Umbilical cord (tissue), 2 donors: ENCODE data around the gene FLRT1. TPM values are rescaled to one million over a fixed set of nuclear protein-coding genes. Genes with fewer than 3 reads are reported as not detected.
A peak's percentile ranks its signal among the peaks of the same experiment; 100 is the strongest.

Source experiments
- DNase-seq: peaks from one replicate; pipeline ENCODE4 v3.0.0-alpha.2; 2015; ENCODE audit warnings: low spot score
- total RNA-seq: library from RNA; depleted of rRNA; stranded (reverse); fragments of >200 nt; gene quantifications from one replicate; pipeline ENCODE4 v1.2.3, GENCODE V29; 2014; ENCODE audit warnings: low replicate concordance; ENCODE audit not compliant: insufficient read depth

Gene FLRT1
- total RNA-seq, 1 donor from 2014 or later: 0.48 TPM

DNA sequence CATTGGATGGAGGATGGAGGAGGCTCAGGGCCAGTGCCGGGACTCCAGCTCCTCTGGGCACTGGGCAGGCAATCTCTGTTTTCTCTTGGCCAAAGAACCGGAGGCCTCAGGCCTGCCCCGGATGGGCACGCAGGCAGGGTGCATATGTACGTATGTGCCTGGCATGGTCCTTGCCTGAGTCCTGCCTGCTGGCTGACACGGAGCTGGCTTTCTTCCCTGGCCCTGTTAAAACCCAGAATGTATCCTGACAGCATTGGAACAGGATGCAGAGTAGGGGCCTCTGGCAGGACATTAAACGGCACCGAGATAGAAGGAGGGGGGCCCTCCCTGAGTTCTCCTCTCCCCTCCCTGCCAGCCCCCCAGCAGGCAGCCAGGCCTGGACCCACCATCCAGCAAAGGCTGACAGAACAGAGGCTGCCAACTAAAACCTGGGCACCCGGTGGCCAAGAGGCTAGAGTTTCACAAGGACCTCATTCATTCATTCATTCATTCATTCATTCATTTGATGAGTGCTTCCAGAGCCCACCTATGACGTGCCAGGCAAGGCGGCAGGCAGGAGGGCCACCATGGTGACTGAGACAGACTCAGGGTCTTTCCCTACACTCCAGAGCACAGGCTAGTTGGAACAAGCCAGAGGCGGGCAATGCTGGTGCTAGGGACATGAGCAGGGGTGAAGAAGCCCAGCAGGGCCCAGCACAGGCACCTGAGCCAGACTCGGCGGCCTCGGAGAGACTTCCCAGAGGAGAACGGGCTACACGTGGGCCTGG, 28.8 kb downstream of the FLRT1 start:
- DNase-seq: peak; percentile 47

DNA sequence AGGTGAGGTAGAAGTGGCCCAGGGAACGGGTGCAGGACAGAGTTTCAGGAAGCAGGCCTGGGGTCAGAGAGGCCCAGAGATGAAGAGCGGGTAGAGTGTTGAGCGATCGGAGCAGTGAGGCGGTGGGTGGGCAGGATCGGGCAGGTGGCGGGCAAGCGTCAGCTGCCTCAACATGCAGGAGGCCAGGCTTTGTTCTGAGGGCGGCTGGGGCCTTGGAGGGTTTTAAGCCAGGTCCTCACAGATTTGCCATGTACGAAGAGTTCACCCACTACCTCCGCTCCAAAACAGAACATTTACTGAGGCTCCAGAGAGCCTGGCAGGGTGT, 29.4 kb downstream of the FLRT1 start:
- no peak for DNase-seq

DNA sequence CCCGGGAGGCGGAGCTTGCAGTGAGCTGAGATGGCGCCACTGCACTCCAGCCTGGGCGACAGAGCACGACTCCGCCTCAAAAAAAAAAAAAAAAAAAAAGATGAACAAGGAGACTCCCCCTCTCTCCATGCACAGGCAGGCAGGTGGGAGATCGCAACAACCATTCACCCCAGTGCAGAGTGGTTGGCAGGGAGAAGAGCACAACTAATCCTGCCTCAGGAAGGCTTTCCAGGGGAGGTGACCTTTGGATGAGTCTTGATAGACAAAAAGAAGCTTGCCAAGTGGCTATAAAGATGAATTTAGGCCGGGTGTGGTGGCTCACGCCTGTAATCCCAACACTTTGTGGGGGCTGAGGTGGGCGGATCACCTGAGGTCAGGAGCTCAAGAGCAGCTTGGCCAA, 30.0 kb downstream of the FLRT1 start:
- no peak for DNase-seq

DNA sequence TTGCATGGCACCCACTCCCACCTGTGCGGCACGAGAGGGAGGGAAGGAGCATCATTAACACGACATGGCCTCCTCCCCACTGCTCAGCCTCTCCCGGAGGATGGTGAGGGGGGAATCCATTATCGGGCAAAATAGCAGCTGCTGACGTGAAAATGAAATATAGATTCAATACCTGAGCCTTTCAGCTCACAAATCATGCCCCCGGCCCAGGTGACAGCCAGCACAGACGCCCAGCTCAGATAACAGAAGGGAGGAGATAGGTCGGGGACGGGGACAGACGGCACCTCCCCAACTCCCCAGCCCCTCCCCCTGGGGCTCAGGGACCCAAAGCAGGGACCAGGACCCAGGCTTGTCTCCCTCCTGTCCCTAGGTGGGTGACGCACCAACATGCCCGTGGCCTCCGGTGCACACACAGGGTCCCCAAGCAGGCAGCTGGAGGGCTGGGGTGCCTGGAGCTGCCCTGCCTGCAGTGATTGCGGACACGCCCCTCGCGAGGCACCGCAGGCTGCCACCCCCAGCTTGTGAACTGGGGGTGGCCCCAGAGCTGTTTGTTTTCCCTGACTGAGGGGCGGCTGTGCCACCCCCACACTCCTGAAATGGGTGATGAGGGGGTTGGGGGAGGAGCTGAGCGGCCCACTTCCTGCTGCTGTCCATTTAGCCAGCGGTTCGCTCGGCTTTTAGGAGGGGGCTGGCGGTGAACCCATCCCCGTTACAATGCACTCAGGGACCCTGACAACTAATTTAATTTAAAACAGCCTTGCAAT, 31.7 kb downstream of the FLRT1 start:
- DNase-seq: no peak

DNA sequence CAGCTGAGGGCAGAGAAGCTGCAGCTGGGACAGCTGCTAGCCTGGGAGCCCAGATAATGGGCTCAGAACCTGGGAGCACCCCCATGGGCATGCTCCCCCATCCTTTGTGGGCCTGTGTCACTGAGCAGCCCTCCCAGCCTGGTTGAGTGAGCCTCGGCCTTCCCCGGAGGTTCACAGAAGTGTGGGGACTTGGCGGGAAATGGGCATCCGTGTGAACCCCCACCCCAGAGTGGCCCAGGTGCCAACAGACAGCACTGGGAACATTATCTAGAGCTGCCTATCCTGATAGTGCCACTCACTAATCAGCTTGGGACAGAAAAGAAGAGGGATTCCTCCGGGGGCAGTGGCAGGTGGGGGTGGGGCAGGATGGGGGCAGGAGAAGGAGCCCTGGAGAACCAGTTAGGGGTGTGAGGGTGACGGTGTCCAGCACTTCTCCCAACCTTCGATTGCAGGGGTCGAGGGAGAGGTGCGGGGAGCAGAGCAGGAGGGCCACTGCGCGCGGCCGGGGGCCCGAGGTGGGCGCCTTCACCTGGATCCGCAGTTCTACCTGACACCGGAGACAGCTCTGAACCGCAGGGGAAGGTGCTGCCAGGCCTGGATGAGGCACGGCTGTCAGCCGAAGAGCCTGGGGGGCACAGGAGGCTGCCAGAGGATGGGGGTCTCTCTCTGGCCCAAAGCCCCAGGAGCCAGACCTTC, 33.1 kb downstream of the FLRT1 start:
- DNase-seq: no peak

DNA sequence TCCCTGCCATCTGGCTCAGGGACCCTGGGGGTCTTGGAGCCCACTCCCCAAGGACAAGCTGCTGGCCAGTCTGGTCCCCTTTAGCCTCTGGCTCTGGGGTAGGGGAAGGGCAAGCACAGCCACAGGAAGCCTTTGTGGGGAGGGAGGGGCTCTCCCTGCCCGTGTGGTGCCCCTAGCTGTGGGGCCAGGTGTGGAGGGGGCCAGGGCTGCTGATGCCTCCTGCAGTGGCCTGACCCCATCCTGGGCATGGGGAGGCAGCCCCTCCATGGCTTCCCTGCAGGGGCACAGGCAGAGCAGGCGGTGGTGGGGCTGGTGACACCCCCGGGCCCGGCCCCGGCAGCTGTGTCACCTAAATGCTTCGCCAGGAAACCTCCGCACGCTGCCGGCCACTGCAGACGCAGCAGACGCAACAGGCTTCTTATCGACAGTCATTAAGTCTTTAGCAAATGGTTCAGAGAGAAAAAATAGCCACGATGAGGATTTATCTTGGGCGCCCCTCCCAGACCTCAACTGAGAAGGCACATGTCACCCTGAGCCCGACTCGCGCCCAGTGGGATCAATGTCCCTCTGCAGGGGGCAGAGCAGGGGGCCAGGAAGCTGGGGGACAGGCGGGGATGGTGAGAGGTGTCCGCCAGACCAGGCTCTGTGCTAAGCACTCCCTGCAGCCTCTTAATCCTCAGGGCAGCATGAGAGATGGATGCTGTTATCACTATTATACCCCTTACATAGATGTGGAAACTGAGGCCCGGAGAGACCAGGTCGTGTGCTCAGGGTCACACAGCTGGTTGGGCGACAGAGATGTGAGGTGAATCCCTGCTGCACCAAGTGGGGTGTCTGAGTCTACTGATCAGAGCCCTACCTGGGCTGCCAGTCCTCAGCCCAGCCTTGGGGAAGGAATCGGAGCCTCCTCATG, 33.9 kb downstream of the FLRT1 start:
- DNase-seq: no peak

DNA sequence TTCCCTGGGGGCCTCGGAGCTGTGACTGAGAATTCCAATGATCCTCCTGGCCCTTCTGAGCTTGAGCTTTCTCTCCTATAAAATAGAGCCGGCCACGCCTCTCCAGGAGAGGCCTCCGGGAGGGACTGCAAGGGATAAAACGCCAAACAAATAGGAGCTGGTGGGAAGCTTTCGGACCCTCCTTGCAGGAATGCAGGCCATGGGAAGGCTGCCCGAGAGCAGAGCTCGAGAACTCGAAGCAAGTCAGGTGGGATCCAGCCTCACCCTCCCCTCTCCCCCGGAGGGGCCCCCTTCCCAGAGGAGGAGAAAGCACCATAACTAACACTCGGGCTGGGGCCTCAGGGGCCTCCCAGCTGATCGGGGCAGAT, 34.6 kb downstream of the FLRT1 start:
- DNase-seq: peak; percentile 84

DNA sequence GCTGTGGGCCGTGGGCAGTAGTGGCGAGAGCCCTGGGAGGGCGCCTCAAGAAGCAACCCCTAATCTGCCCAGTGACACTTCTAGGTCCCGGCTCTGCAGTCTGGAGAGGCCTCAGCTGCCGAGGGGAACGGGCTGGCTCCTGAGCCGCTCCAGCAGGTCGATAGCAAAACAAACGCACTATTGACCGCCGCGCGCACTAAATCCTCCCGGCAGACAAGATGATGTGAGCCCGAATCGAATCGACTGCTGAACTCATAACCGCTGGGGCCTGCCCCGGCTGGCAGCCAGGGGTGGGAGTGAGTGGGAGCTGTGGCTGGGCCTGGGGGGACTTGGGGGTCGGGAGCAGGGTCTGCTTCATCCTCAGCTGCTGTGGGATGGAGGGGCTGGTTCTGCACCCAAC, 36.1 kb downstream of the FLRT1 start:
- no peak for DNase-seq

DNA sequence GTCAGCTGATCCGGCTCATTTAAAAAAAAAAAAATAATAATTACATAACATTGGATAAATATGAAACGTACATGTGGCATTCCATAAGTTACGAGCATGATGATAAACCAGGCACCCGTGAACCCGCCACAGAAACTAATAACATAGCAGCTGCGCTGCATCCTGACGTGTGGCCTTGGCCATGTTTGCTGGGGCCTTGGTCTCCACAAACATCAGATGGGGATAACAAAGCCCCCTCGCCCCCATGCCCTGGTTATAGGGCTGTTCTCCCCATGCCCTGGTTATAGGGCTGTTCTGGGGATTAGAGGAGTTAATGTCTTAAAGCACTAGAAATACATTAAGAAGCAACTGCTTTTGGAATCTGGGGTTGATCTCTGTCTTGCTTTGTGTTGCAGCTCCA, 36.7 kb downstream of the FLRT1 start:
- no peak for DNase-seq

DNA sequence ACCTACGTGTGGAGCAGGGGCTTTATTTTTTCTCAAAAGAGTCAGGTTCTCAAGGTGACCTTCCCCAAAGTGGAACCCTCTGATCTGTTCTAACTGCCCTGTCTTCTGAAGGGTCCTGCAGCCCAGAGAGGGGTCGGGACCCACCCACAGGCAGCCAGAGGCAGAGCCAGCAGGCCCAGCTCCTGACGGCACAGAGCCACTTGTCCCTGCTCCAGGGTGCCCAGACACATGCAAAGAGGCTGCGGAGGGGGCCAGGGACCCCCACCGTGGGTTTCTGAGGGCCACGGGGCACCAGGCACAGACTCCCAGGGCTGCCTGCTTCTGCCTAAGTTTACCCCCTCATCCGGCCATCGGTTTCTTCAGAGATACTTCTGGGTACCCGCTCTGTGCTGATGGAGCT, 37.1 kb downstream of the FLRT1 start:
- no peak for DNase-seq

DNA sequence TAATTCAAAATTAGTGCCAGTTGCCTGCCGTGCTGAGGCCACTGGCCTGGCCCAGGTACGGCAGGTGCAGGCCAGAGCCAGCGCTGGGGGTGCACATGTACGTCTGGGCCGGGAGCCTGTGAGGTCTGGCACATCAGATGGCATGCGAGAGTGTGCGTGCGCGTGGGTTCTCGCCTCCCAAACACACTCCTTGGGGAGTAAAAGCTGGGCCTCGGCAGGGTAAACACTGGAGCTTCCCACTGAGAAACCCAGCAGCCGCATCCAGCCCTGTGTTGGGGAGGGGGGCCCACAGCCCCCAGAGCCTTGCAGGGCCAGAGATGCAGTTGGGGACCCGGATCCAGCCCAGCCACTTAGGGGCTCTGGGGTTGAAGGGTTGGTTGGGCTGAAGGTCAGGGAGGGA, 37.8 kb downstream of the FLRT1 start:
- DNase-seq: no peak

DNA sequence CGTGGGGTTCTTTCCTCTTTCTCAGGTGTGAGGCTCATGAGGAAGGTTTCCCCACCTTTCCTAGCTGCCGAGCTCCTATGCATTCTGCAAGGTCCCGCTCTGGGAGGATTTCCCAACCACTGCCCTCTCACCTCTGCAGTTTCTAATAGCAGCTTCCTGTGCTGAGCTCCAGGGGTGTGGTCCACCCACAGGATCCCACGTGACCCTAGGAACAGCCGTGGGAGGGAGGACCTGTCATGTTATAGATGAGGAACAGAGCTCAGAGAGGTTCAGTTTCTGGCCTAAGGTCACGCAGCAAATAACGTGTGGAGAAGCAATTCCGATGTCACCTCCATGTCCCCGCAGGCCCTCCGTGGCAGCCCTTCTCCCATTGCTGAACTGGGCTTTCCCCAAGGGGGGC, 38.5 kb downstream of the FLRT1 start:
- DNase-seq: no peak

DNA sequence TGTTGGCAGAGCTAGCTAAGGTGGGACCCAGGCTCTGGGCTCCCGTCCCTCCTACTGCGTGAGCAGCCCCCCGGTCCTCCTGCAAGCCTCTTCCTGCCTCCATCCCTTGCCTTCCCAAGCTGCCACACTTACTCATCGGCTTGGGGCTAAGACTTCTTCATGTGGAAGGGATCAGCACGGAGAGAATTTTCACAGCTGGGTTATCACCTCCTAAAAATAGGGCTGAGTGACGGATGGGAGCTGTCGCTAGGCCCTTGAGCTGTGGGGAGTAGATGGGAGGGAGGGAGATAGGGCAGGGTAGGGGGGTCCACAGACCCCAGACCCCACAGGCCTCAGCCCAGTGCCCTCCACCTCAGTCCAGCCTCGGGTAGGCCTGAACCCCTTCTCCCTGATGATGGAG, 41.0 kb downstream of the FLRT1 start:
- DNase-seq: no peak

DNA sequence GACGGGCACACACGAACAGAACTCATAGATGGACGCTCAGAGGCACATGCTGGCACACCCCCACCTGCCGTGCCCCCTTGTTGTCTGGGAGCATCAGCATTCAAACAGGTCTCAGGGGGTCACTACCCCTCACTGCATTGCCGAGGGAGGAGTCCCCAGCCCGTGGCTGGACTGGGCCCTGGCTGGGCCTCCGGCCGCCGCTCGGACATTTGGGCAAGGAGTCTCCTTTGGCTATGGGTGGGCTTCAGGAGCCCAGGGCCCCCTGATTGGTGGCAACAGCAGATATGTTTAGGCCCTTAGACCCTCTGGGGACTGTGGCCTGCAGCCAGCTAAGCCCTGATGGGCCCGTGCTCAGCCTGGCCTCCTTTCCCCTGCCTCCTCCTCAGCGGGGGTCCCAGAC, 41.9 kb downstream of the FLRT1 start:
- no peak for DNase-seq

DNA sequence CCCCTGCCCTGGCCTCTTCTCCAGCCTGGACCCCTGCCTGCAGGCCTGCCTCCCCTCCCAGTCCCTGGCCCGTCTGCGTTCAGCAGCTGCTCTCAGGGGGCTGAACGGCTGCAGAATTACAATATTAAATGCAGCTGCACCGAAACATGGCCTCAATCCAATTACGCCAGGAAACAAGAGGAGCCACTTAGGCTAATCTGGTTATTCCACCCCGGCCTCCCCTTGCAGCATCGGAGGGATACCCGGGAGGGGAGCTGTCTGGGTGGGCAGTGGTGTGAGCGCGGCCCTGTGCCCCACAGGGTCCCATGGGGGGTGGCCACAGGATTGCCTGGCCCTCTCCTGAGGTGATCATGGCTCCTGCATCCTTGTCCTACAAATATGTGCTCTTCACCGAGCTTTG, 42.6 kb downstream of the FLRT1 start:
- DNase-seq: no peak

DNA sequence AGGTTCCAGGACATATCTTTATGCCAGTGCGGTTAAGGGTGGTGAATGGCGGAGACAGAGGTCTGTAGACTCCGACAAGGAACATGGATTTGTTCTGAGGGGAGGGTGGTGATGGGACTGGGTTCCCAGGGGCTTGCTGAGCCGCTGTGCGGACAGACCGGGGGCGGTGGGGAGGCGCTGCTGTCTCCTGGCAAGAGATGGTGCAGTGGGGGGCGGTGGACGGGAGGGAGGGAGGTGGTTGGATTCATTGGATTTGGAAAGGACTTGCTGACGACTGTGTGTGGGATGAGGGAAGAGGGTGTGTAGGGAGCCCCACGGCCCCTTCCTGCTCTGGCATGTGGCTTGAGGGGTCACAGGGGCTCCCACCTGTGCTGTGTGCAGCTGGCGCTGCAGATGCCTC, 43.2 kb downstream of the FLRT1 start:
- DNase-seq: no peak

DNA sequence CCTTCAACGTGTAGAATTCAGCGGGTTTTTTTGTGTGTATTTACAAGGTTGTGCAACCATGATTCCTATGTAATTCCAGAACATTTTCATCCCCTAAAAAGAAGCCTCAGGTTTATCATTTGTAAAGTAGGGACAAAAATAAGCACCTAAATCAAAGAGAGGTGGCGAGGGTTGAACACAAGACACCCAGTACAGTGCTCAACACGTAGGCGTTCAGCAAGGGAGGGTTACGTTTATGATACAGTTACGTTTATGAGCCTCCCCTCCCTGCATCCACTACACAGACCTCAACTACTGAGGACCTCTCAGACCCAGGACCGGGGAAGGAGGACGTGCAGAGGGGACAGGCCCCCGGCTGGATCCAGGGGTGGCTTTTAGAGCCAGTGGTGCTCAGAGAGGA, 44.7 kb downstream of the FLRT1 start:
- DNase-seq: no peak

DNA sequence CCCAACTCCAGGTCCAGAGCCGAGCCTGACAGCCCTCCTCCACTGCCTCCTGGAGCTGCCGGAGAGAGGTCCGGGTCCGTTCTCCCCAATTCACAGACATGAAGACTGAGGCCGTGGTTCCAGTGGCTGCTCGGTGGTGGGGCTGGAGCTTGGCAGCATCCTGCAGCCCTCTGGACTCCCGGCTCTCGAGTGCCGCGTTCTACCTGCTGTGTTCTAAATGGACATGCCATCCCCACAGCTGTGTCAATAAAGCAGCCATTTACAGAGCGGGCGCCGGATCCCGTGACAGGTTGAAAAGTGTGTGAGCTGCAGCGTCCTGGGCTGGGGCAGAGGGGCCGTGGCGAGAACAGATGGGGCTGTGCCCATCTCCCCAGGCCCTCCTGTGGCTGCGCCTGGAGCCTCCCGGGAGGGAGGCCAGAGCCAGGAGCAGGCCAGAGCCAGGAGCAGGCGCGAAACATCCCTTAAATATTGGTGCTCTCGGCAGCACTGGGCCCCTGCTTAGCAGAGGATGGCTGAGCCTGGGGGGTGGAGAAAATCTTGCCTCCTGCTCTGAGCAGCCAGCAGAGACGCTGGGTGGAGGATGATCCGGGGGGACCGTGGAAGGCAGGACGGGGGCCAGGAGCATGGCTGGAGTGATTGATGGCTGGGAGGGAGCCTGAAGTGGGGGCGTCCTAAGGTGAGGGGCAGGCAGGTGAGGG, 46.2 kb downstream of the FLRT1 start:
- DNase-seq: no peak

DNA sequence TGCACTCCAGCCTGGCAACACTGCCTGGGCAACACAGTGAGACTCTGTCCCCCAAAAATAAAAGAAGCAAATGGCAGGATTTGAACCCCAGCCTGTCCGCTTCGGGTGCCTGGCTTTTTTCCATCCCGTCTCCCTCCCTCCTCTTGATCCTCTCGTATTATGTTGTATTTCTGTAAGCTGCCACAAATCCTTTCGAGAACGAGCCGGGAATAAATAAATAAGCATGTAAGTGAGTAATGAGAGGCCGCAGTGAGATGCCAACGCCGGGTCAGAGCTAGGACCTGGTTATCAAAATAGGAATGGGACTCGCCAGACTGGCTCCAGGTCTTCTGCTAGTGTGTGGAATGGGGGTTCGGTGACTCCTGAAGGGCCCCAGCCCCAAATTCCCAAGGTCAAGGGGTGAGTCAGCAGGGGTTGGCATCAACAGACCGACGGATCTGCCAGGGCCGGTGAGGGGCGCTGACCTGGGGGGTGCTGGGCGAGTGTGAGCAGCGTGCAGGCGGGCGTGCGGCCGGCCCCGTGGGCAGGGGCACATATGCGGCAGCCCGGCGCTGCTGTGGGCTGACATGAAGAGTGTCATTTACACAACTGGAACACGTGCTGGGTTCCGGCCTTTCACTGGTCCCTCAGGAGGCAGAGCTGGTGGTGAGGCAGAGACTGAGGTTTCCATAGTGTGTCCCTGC, 47.8 kb downstream of the FLRT1 start:
- DNase-seq: peak; percentile 73

DNA sequence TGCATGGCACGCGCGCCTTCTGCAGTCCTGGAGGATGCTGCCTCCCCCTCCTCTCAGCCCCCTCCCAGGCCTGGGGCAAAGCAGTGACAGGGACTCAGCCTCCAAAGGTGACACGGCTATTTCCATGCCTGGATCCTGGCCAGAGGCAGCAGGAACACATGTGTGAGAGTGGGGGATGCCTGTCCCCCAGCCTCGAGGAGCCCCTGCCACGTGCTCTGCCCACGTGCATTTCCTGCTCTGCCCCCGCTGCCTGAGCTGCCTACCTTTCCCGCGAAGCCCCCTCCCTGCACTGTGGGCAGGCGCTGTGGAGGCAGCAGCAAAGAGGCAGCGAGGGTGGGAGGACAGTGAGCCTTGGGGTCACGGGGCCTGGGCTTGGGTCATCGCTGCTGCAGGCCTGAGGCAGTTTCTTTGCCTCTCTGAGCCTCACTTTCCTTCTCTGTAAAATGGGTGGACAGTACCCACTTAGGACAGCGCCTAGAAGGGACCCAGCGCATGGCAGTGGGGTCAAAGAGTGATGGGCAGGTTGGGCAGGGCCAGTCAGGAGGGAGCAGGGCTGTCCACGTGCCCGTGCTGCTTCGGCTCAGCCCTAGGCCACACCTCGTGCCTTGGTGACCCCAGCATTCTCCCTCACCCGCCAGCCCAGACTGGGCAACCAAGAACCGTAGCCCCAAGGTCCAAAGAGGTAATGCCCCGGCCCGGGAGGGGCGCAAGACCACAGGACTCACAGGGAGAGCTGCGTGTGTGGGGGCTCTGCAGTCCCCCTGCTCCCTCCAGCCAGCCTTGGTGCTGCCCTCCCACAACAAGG, 48.6 kb downstream of the FLRT1 start:
- no peak for DNase-seq
